Smooth muscle cell (in vitro differentiated cells): ENCODE data around the gene ATF6. TPM values are rescaled to one million over a fixed set of nuclear protein-coding genes. Genes with fewer than 3 reads are reported as not detected.

Source experiments
- DNase-seq: peaks from one replicate; lab custom pipeline; 2025; ENCODE audit not compliant: unreplicated experiment; lab: John Stamatoyannopoulos, UW
- H2AFZ ChIP-seq: fragments of 200-600 bp; sonication (generic); 2 replicates; pipeline ENCODE4 v1.6.0; 2016; ENCODE audit warnings: antibody characterized with exemption, low read depth, mild to moderate bottlenecking
- H3F3A ChIP-seq: fragments of 200-600 bp; sonication (generic); 2 replicates; pipeline ENCODE4 v1.6.0; 2017; ENCODE audit warnings: antibody characterized with exemption, low read depth
- H3K27ac ChIP-seq: fragments of 200-600 bp; sonication (generic); 2 replicates; pipeline ENCODE4 v1.5.1; 2016; ENCODE audit warnings: low read depth, mild to moderate bottlenecking
- H3K27me3 ChIP-seq: fragments of 200-600 bp; sonication (generic); 2 replicates; pipeline ENCODE4 v1.6.1; 2016; ENCODE audit warnings: low read depth, mild to moderate bottlenecking
- H3K36me3 ChIP-seq: fragments of 200-600 bp; sonication (generic); 2 replicates; pipeline ENCODE4 v1.5.1; 2016; ENCODE audit warnings: low read depth
- H3K4me1 ChIP-seq: fragments of 200-600 bp; sonication (generic); 2 replicates; pipeline ENCODE4 v1.5.1; 2016; ENCODE audit warnings: low read depth
- H3K4me2 ChIP-seq: fragments of 200-600 bp; sonication (generic); 2 replicates; pipeline ENCODE4 v1.6.0; 2016; ENCODE audit warnings: mild to moderate bottlenecking
- H3K4me3 ChIP-seq: fragments of 200-600 bp; sonication (generic); 2 replicates; pipeline ENCODE4 v1.5.1; 2016; ENCODE audit warnings: mild to moderate bottlenecking
- H3K79me2 ChIP-seq: fragments of 200-600 bp; sonication (generic); 2 replicates; pipeline ENCODE4 v1.6.0; 2016; ENCODE audit warnings: low read depth, mild to moderate bottlenecking
- H3K9ac ChIP-seq: fragments of 200-600 bp; sonication (generic); 2 replicates; pipeline ENCODE4 v1.6.0; 2016; ENCODE audit warnings: low read depth
- H3K9me3 ChIP-seq: fragments of 200-600 bp; sonication (generic); replicated peaks from 2 replicates; pipeline ENCODE4 v1.5.1; 2016; ENCODE audit warnings: low read depth
- H4K20me1 ChIP-seq: fragments of 200-600 bp; sonication (generic); 2 replicates; pipeline ENCODE4 v1.6.0; 2016; ENCODE audit warnings: low read depth
- CTCF ChIP-seq: fragments of 200-600 bp; sonication (generic); IDR thresholded peaks from 2 replicates; pipeline ENCODE4 v1.5.1; 2017; ENCODE audit warnings: borderline replicate concordance, mild to moderate bottlenecking, antibody characterized with exemption; ENCODE audit not compliant: insufficient read depth, poor library complexity, severe bottlenecking
- WGBS: methylation state at CpG from one replicate; pipeline ENCODE4 v1.1.7; 2016; ENCODE audit warnings: low lambda C conversion rate; 5-methylcytosine and 5-hydroxymethylcytosine counted together
- polyA plus RNA-seq: library from polyadenylated mRNA; unstranded; fragments of >200 nt; fragmentation: Nextera tagmentation; extraction: Ambion mirVana; gene quantifications from 2 replicates; pipeline ENCODE4 v1.2.1, GENCODE V29; 2016
- total RNA-seq: library from RNA; depleted of rRNA; stranded (reverse); fragments of >200 nt; gene quantifications from 2 replicates; pipeline ENCODE4 v1.2.3, GENCODE V29; 2014

Gene ATF6
- total RNA-seq = 22.9 and 25.5 TPM in 2 replicates
- polyA plus RNA-seq = 7.8 and 9.3 TPM in 2 replicates

- WGBS = 1% methylated on average over 35 of the region's 35 CpGs
- Histone ChIP-seq H3K27me3 (no peaks in the 10 kb centered on the region), H3K27ac (peak within 1 kb of the TSS; percentile 93), H3K4me1 (peaks cover 9% of the 10 kb centered on the region), H3K4me2 (peak within 1 kb of the TSS; percentile 97), H4K20me1 (peaks cover 12% of the 10 kb centered on the region), H3K36me3 (no peaks in the 10 kb centered on the region), H3K79me2 (peaks cover 38% of the 10 kb centered on the region), H2AFZ (peak within 1 kb of the TSS; percentile 97), H3K9me3 (no peaks in the 10 kb centered on the region), H3K4me3 (peak within 1 kb of the TSS; percentile 70), H3F3A (no peaks in the 10 kb centered on the region), H3K9ac (peak within 1 kb of the TSS; percentile 93)
- DNase-seq = peak; percentile 34
- TF ChIP-seq CTCF = no peak
These were observed at the start of gene ATF6 for GRCh38 chr1:161766102-161766981. Gene ATF6 (plus strand): TSS chr1:161766320. CDS start chr1:161766361, 41 bp downstream.

- Histone ChIP-seq H3K4me3 (no peak overlapping the region), H3K79me2 (no peaks in the 10 kb centered on the region), H3K36me3 (no peaks in the 10 kb centered on the region), H4K20me1 (no peaks in the 10 kb centered on the region), H3F3A (no peaks in the 10 kb centered on the region), H3K27me3 (no peaks in the 10 kb centered on the region), H3K27ac (no peak overlapping the region), H3K4me2 (no peak overlapping the region), H3K4me1 (no peaks in the 10 kb centered on the region), H3K9me3 (no peaks in the 10 kb centered on the region), H3K9ac (no peak overlapping the region), H2AFZ (no peak overlapping the region)
- no peak for TF ChIP-seq CTCF
- 84% methylated on average over 8 of the region's 8 CpGs for WGBS
- no peak for DNase-seq
These were observed 47.4 kb upstream of the ATF6 start for GRCh38 chr1:161718559-161719324.

GRCh38 chr1:161719325-161719611 is 46.9 kb upstream of the ATF6 start:
- Histone ChIP-seq H3K4me1 (no peaks in the 10 kb centered on the region), H3K36me3 (no peaks in the 10 kb centered on the region), H3K79me2 (no peaks in the 10 kb centered on the region), H3K4me3 (no peak overlapping the region), H2AFZ (no peak overlapping the region), H3K27me3 (no peaks in the 10 kb centered on the region), H3K9ac (no peak overlapping the region), H3K9me3 (no peaks in the 10 kb centered on the region), H4K20me1 (no peaks in the 10 kb centered on the region), H3F3A (no peaks in the 10 kb centered on the region), H3K4me2 (no peak overlapping the region), H3K27ac (no peak overlapping the region)
- no peak for DNase-seq
- 100% methylated on average over 1 of the region's 1 CpG for WGBS
- TF ChIP-seq CTCF = no peak
